Measurements from ENCODE around the gene CFAP46. TPM values are rescaled to one million over a fixed set of nuclear protein-coding genes. Genes with fewer than 3 reads are reported as not detected.

Gene CFAP46
- total and polyA plus RNA-seq, 10 of the 15 experiments (the other 5 are each of a cell fraction or from before 2014, with no cell fraction given): 0.01 to 0.18 (median 0.03) TPM; not detected in 7

DNA sequence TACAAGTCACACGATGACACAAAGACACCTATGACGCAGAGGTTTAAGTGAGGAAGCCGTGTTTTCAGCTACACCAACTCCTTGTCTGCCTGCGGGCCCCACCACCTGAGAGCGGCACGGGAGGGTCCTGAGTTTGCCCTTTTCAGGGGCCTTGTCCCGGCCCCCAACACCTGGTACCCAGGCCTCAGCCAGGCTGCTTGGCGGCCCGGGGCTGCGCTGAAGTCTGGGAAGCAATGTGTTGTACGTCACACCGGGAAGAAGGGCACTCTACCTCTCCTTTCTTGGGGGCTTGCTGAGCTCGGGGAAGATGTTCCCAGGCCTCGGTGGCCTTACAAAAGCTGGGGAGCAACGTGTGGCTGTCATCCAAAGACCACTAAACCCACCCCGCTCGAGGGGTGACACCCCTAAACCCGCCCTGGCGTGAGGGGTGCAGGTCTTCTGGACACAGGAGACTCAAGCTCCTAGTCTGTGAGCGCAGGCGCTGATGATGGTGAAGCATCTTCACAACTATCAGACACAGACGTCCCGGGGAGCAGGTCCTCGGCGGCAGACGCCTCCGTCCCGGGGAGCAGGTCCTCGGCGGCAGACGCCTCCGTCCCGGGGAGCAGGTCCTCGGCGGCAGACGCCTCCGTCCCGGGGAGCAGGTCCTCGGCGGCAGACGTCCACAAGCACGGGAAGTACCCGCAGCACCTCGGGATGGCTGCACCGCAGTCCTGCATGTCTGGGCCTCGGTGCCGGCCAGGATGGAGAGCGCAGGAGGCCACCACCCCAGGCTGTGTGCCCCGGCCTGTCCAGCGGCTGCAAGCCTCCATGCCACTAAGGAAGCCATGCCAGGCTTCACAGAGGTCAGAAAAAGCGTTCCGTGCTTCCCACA, 15.4 kb downstream of the CFAP46 start:
- Histone ChIP-seq H3K4me3 (no peak overlapping the region), H3K27me3 (replicated peaks in 1 of 2; ENCODE audit: control insufficient read depth in 2 of 2, insufficient read depth in 2 of 2, low read length in 1 of 2) (no peaks in the 10 kb centered on the region), H3K4me2 (ENCODE audit: control insufficient read depth, insufficient read depth) (no peak overlapping the region), H4K20me1 (ENCODE audit: control insufficient read depth, insufficient read depth) (no peaks in the 10 kb centered on the region), H2AFZ (ENCODE audit: control insufficient read depth, low read depth, low read length) (no peak overlapping the region), H3K9me3 (replicated peaks; ENCODE audit: control insufficient read depth, insufficient read depth, low read length) (no peaks in the 10 kb centered on the region; the same call in 2 of the 3 replicates), H3K27ac (ENCODE audit: control insufficient read depth, insufficient read depth) (no peak overlapping the region), H3K9ac (ENCODE audit: control insufficient read depth, insufficient read depth, low read length) (no peak overlapping the region), H3K79me2 (ENCODE audit: control insufficient read depth, insufficient read depth, low read length) (no peaks in the 10 kb centered on the region), H3K4me1 (ENCODE audit: control insufficient read depth, insufficient read depth, low read length) (peaks cover 3% of the 10 kb centered on the region; the same call in 1 of the 2 replicates), H3K36me3 (ENCODE audit: control insufficient read depth in 2 of 2, insufficient read depth in 2 of 2, low read length in 1 of 2) (no peaks in the 10 kb centered on the region)
- no peak for ATAC-seq
- ChIA-PET CTCF (no interaction called here), RAD21 (ENCODE audit: unreplicated experiment) (no interaction called here), SMC1A (ENCODE audit: uncharacterized antibody, unreplicated experiment) (no interaction called here), POLR2A (no interaction called here)
- TF ChIP-seq RAD21 (IDR thresholded peaks at IDR 0.05; ENCODE audit: insufficient read depth, low read depth, low read length) (no peak), ASH2L (IDR thresholded peaks at IDR 0.05; ENCODE audit: borderline replicate concordance, low read depth) (no peak), WRNIP1 (IDR thresholded peaks at IDR 0.05; ENCODE audit: borderline replicate concordance, low read depth, low read length) (no peak), PML (IDR thresholded peaks at IDR 0.05; ENCODE audit: low read length) (no peak), MEF2A (IDR thresholded peaks at IDR 0.05; ENCODE audit: insufficient read depth, low read depth, low read length) (no peak), SMAD1 (IDR thresholded peaks at IDR 0.05; ENCODE audit: low read depth, partially characterized antibody) (no peak), KLF5 (IDR thresholded peaks at IDR 0.05; ENCODE audit: partially characterized antibody) (no peak), IKZF2 (IDR thresholded peaks at IDR 0.05) (no peak)
- TF ChIP-seq, protein P1, sequence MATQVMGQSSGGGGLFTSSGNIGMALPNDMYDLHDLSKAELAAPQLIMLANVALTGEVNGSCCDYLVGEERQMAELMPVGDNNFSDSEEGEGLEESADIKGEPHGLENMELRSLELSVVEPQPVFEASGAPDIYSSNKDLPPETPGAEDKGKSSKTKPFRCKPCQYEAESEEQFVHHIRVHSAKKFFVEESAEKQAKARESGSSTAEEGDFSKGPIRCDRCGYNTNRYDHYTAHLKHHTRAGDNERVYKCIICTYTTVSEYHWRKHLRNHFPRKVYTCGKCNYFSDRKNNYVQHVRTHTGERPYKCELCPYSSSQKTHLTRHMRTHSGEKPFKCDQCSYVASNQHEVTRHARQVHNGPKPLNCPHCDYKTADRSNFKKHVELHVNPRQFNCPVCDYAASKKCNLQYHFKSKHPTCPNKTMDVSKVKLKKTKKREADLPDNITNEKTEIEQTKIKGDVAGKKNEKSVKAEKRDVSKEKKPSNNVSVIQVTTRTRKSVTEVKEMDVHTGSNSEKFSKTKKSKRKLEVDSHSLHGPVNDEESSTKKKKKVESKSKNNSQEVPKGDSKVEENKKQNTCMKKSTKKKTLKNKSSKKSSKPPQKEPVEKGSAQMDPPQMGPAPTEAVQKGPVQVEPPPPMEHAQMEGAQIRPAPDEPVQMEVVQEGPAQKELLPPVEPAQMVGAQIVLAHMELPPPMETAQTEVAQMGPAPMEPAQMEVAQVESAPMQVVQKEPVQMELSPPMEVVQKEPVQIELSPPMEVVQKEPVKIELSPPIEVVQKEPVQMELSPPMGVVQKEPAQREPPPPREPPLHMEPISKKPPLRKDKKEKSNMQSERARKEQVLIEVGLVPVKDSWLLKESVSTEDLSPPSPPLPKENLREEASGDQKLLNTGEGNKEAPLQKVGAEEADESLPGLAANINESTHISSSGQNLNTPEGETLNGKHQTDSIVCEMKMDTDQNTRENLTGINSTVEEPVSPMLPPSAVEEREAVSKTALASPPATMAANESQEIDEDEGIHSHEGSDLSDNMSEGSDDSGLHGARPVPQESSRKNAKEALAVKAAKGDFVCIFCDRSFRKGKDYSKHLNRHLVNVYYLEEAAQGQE (IDR thresholded peaks at IDR 0.05; ENCODE audit: low read depth, low read length): no peak
- no peak for FAIRE-seq
- intact Hi-C loops (cut with micrococcal nuclease; ENCODE audit: unreplicated experiment) (no loop called here), in situ Hi-C loops (cut with MboI) (no loop called here)
- WGBS (ENCODE audit: insufficient coverage, insufficient replicate concordance, low lambda C conversion rate, missing lambda C conversion rate): 64% methylated on average over 48 of the region's 52 CpGs
- no TSS peak for BruUV-seq (replicated peaks)
- DNase-seq (ENCODE audit: low read depth, low spot score): no peak
